GM18517 (cell line): Measurements from ENCODE around the gene NUDT21.
"Not testable (repeated sequence)": the region's sequence is repeated elsewhere in the genome, so short reads cannot be mapped to it uniquely, and the experiment has no call there.

Source experiments
- ATAC-seq: cut with Tn5 transposase; IDR thresholded peaks from one replicate; pipeline ENCODE4 v1.9.1; 2021; ENCODE audit warnings: mild to moderate bottlenecking, moderate library complexity; ENCODE audit not compliant: unreplicated experiment

The NUDT21 gene

GRCh38 chr16:56382459-56382858, 68.7 kb downstream of the NUDT21 start:
- ATAC-seq, result no peak

- ATAC-seq, result not testable (repeated sequence)
These were observed 70.2 kb downstream of the NUDT21 start for GRCh38 chr16:56380778-56381485.
